Keratinocyte (primary cell): ENCODE measurements around the gene CDKN1A. TPM values are rescaled to one million over a fixed set of nuclear protein-coding genes. Genes with fewer than 3 reads are reported as not detected.

ENCODE experiments used
- DNase-seq: peaks from one replicate; pipeline ENCODE4 v3.0.0-alpha.2; 2011; ENCODE audit warnings: low read depth, missing footprints, low spot score
- FAIRE-seq: peaks from 2 replicates; lab custom pipeline; 2011; peaks lifted over from hg19 to GRCh38; lab: Jason Lieb, UNC
- H2AFZ ChIP-seq: 2 replicates; pipeline ENCODE4 v1.6.0; 2012; ENCODE audit warnings: low read length, control low read depth, inconsistent platforms; ENCODE audit not compliant: control insufficient read depth
- H3K27ac ChIP-seq: 2 replicates; pipeline ENCODE4 v1.5.1; 2011; ENCODE audit warnings: low read length; ENCODE audit not compliant: control insufficient read depth, insufficient read depth
- H3K27me3 ChIP-seq: 3 replicates; pipeline ENCODE4 v1.6.0; 2011; ENCODE audit warnings: low read length; ENCODE audit not compliant: control insufficient read depth, insufficient read depth; ENCODE audit errors: extremely low read depth
- H3K36me3 ChIP-seq, 2 experiments: 2 replicates in 1 of 2; 3 replicates in 1 of 2; pipeline ENCODE4 v1.5.1; 2011; ENCODE audit warnings: low read length in 2 of 2, mild to moderate bottlenecking in 1 of 2; ENCODE audit not compliant: control insufficient read depth in 2 of 2, insufficient read depth in 2 of 2; ENCODE audit errors: extremely low read depth in 1 of 2
- H3K4me1 ChIP-seq: 3 replicates; pipeline ENCODE4 v1.5.1; 2011; ENCODE audit warnings: low read length; ENCODE audit not compliant: control insufficient read depth, insufficient read depth; ENCODE audit errors: extremely low read depth
- H3K4me2 ChIP-seq: 3 replicates; pipeline ENCODE4 v1.6.0; 2011; ENCODE audit warnings: low read depth, low read length; ENCODE audit not compliant: control insufficient read depth, insufficient read depth; ENCODE audit errors: extremely low read depth
- H3K4me3 ChIP-seq, 3 experiments: fragments of 200-600 bp in 1 of 3; sonication (generic) in 1 of 3; 2 replicates in 2 of 3; 3 replicates in 1 of 3; pipeline ENCODE4 v1.5.1; 2011 to 2016; ENCODE audit warnings: low read length in 3 of 3, mild to moderate bottlenecking in 3 of 3, control low read depth in 2 of 3, inconsistent platforms in 1 of 3, low read depth in 1 of 3, mixed read lengths in 1 of 3, mixed run types in 1 of 3, moderate library complexity in 1 of 3; ENCODE audit not compliant: control insufficient read depth in 2 of 3, insufficient read depth in 2 of 3; ENCODE audit errors: extremely low read depth in 1 of 3
- H3K79me2 ChIP-seq: 2 replicates; pipeline ENCODE4 v1.6.0; 2012; ENCODE audit warnings: low read length; ENCODE audit not compliant: control insufficient read depth, insufficient read depth
- H3K9ac ChIP-seq: 3 replicates; pipeline ENCODE4 v1.6.0; 2011; ENCODE audit warnings: low read length; ENCODE audit not compliant: control insufficient read depth, insufficient read depth; ENCODE audit errors: extremely low read depth
- H3K9me1 ChIP-seq: 3 replicates; pipeline ENCODE4 v1.6.0; 2011; ENCODE audit warnings: low read length; ENCODE audit not compliant: control insufficient read depth, insufficient read depth; ENCODE audit errors: extremely low read depth
- H3K9me3 ChIP-seq: 2 replicates; pipeline ENCODE4 v1.5.1; 2012; ENCODE audit warnings: low read depth, low read length; ENCODE audit not compliant: control insufficient read depth
- H4K20me1 ChIP-seq: 3 replicates; pipeline ENCODE4 v1.6.0; 2011; ENCODE audit warnings: low read length; ENCODE audit not compliant: control insufficient read depth, insufficient read depth; ENCODE audit errors: extremely low read depth
- EZH2 ChIP-seq: IDR thresholded peaks from one replicate; pipeline ENCODE4 v1.6.1; 2012; ENCODE audit warnings: inconsistent platforms, mild to moderate bottlenecking, low read length, moderate library complexity
- dilution Hi-C: fragments of 300-500 bp; cut with MboI; formaldehyde crosslinking; loops from one replicate; pipeline ENCODE4 v1.7.0; 2020; ENCODE audit warnings: low sequenced_read_pairs; ENCODE audit not compliant: extremely low pct_ligation_motif_present
- polyA plus RNA-seq, 5 experiments: library from polyadenylated mRNA; depleted of rRNA in 3 of 5; stranded (reverse) in 3 of 5; stranded (forward) in 1 of 5; unstranded in 1 of 5; fragments of >200 nt; gene quantifications; 1 replicate in 1 of 5; 2 replicates in 3 of 5; 3 replicates in 1 of 5; pipeline versions ENCODE4 v1.2.1 to v1.2.3, GENCODE V29; 2011 to 2012; ENCODE audit warnings: missing spikeins in 2 of 5, low read depth in 1 of 5, low replicate concordance in 1 of 5
- TF ChIP-seq, protein P1 (sequence below), 3 experiments: IDR thresholded peaks in 1 of 3; conservative IDR thresholded peaks in 1 of 3; optimal IDR thresholded peaks in 1 of 3; 2 replicates in 2 of 3; 3 replicates in 1 of 3; pipeline versions ENCODE3 to v1.5.1; 2011; ENCODE audit warnings: low read length in 3 of 3, mild to moderate bottlenecking in 3 of 3, moderate library complexity in 2 of 3, control low read depth in 1 of 3, inconsistent platforms in 1 of 3; ENCODE audit not compliant: insufficient read depth in 2 of 3; ENCODE audit errors: extremely low read depth in 1 of 3

CDKN1A gene
- polyA plus RNA-seq, 1 donor (not counting 4 experiments of a cell fraction or from before 2014, with no cell fraction given), result 185 TPM

DNA sequence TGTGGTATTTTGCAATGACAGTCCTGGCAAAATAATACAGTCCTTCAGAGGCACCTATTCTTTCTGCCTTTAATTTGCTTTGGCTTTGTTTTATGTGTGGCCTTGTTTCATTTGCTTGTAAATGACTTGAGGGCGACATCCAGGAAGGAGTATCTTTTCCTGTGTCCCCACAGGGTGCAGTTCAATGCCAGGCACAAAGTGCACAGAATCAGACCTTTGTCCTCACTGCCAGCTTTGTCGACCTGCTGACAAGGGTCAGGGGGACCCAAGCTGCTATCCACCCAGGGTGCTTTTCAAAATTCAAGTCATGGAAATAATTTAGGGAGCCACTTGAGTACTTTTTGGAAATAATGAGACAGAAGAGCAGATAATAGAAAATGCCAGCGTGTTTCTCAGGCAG, 37.0 kb upstream of the CDKN1A start:
- Histone ChIP-seq H3K4me3 (no peak overlapping the region), H4K20me1 (no peaks in the 10 kb centered on the region), H3K4me1 (peaks cover 15% of the 10 kb centered on the region), H3K9ac (no peak overlapping the region), H3K9me3 (no peaks in the 10 kb centered on the region), H3K4me2 (no peak overlapping the region), H2AFZ (no peak overlapping the region), H3K27ac (no peak overlapping the region), H3K9me1 (no peaks in the 10 kb centered on the region), H3K36me3 (no peaks in the 10 kb centered on the region), H3K79me2 (no peaks in the 10 kb centered on the region), H3K27me3 (no peaks in the 10 kb centered on the region)
- DNase-seq (no peak), FAIRE-seq (no peak)
- no peak for TF ChIP-seq EZH2
- TF ChIP-seq, protein P1, sequence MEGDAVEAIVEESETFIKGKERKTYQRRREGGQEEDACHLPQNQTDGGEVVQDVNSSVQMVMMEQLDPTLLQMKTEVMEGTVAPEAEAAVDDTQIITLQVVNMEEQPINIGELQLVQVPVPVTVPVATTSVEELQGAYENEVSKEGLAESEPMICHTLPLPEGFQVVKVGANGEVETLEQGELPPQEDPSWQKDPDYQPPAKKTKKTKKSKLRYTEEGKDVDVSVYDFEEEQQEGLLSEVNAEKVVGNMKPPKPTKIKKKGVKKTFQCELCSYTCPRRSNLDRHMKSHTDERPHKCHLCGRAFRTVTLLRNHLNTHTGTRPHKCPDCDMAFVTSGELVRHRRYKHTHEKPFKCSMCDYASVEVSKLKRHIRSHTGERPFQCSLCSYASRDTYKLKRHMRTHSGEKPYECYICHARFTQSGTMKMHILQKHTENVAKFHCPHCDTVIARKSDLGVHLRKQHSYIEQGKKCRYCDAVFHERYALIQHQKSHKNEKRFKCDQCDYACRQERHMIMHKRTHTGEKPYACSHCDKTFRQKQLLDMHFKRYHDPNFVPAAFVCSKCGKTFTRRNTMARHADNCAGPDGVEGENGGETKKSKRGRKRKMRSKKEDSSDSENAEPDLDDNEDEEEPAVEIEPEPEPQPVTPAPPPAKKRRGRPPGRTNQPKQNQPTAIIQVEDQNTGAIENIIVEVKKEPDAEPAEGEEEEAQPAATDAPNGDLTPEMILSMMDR (optimal IDR thresholded peaks at IDR 0.05 in 1 of 3, IDR thresholded peaks at IDR 0.05 in 1 of 3, conservative IDR thresholded peaks at IDR 0.05 in 1 of 3; ENCODE audit: extremely low read depth in 1 of 3, insufficient read depth in 2 of 3, low read length in 3 of 3), result no peak
- dilution Hi-C loops, result no loop called here

DNA sequence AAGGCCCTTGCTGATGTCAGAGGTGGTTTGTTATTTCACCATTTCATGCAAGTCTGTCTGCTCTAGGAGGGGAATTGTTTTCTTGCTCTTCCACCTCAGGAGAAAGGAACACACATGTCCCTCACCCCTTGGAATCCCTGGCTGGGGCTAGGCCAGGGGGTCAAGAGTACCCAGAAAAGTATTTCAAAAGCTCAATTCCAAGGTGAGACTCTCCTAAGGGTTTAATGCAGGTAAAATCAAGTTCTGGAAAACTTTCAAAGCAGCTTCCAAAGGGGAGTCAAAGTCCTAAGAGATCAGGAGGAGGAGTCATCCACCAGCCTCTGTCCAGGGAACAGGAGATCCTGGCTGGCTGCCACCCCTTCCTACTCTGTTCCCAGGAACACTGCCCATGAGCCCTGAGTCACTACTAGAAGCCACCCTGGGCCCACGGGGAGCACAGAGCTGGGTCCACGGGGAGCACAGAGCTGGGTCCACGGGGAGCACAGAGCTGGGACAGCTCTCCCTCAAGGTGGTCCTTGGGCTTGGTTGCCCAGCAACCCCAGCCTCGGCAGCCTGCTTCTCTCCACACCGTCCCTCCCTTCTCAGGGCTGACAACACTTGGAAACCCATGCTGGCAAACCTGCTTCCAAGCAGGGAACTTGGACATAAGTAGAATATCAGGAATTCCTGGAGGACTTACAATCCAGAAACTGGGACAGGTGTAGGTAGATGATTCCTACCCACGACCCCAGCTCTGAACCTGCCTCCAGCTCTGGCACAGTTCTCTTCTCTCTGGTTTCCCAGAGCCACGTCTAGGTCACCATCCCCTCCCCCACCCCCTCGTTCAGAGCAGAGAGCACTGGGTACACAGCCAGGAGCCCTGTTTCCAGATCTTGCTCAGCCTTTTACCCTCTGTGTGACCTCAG, 35.3 kb upstream of the CDKN1A start:
- dilution Hi-C loops, result no loop called here
- H3K9me3 ChIP-seq, result no peaks in the 10 kb centered on the region
- no peak overlapping the region for H3K4me3 ChIP-seq
- H3K9ac ChIP-seq, result no peak overlapping the region
- no peak for FAIRE-seq
- no peak for DNase-seq
- peaks cover 15% of the 10 kb centered on the region for H3K4me1 ChIP-seq
- TF ChIP-seq, protein P1 (optimal IDR thresholded peaks at IDR 0.05 in 1 of 3, IDR thresholded peaks at IDR 0.05 in 1 of 3, conservative IDR thresholded peaks at IDR 0.05 in 1 of 3; ENCODE audit: extremely low read depth in 1 of 3, insufficient read depth in 2 of 3, low read length in 3 of 3), result no peak
- no peak for TF ChIP-seq EZH2
- H3K27ac ChIP-seq, result no peak overlapping the region
- H3K27me3 ChIP-seq, result no peaks in the 10 kb centered on the region
- H3K36me3 ChIP-seq, result no peaks in the 10 kb centered on the region
- H3K79me2 ChIP-seq, result no peaks in the 10 kb centered on the region
- no peaks in the 10 kb centered on the region for H3K9me1 ChIP-seq
- H4K20me1 ChIP-seq, result no peaks in the 10 kb centered on the region
- no peak overlapping the region for H3K4me2 ChIP-seq
- no peak overlapping the region for H2AFZ ChIP-seq
